HEK293 (cell line): ENCODE measurements around the gene MIER3.

ENCODE experiments used
- FEZF1 ChIP-seq: fragments of 450-650 bp; formaldehyde crosslinking; IDR thresholded peaks from 2 replicates; pipeline ENCODE4 v1.5.1; 2016; ENCODE audit warnings: missing biosample characterization, missing genetic modification characterization
- IKZF3 ChIP-seq: fragments of 450-650 bp; IDR thresholded peaks from 2 replicates; pipeline ENCODE4 v1.5.0; 2018; ENCODE audit warnings: missing biosample characterization, mild to moderate bottlenecking, missing genetic modification characterization, moderate library complexity
- KLF10 ChIP-seq: fragments of 450-650 bp; IDR thresholded peaks from 2 replicates; pipeline ENCODE4 v1.5.1; 2018; ENCODE audit warnings: missing biosample characterization, mild to moderate bottlenecking, missing genetic modification characterization
- KLF7 ChIP-seq: fragments of 450-650 bp; formaldehyde crosslinking; IDR thresholded peaks from 2 replicates; pipeline ENCODE4 v1.5.1; 2016; ENCODE audit warnings: missing biosample characterization, missing genetic modification characterization, borderline replicate concordance
- MEIS1 ChIP-seq: sonication (generic); formaldehyde crosslinking; IDR thresholded peaks from 2 replicates; pipeline ENCODE4 v1.8.1; 2022; ENCODE audit warnings: missing genetic modification reagents, mild to moderate bottlenecking, borderline replicate concordance
- PBX3 ChIP-seq: sonication (generic); formaldehyde crosslinking; IDR thresholded peaks from 2 replicates; pipeline ENCODE4 v1.8.1; 2022; ENCODE audit warnings: mild to moderate bottlenecking, moderate library complexity, missing genetic modification reagents
- TRIM28 ChIP-seq: IDR thresholded peaks from 2 replicates; pipeline ENCODE4 v1.6.1; 2011; ENCODE audit warnings: low read length, control low read depth, borderline replicate concordance
- ZBTB49 ChIP-seq: fragments of 450-650 bp; formaldehyde crosslinking; IDR thresholded peaks from 2 replicates; pipeline ENCODE4 v1.5.1; 2016; ENCODE audit warnings: missing biosample characterization, missing genetic modification characterization, low read depth
- ZNF114 ChIP-seq: fragments of 450-650 bp; formaldehyde crosslinking; IDR thresholded peaks from 2 replicates; pipeline ENCODE4 v1.5.0; 2017; ENCODE audit warnings: missing biosample characterization, missing genetic modification characterization
- ZNF132 ChIP-seq: fragments of 450-650 bp; formaldehyde crosslinking; IDR thresholded peaks from 2 replicates; pipeline ENCODE4 v1.5.1; 2017; ENCODE audit warnings: missing biosample characterization, missing genetic modification characterization, borderline replicate concordance
- ZNF155 ChIP-seq: fragments of 450-650 bp; formaldehyde crosslinking; IDR thresholded peaks from 2 replicates; pipeline ENCODE4 v1.5.1; 2016; ENCODE audit warnings: missing biosample characterization, missing genetic modification characterization
- ZNF19 ChIP-seq: fragments of 450-650 bp; formaldehyde crosslinking; IDR thresholded peaks from 2 replicates; pipeline ENCODE4; 2016; ENCODE audit warnings: missing biosample characterization, missing genetic modification characterization, low read depth
- ZNF202 ChIP-seq: fragments of 450-650 bp; formaldehyde crosslinking; IDR thresholded peaks from 2 replicates; pipeline ENCODE4 v1.5.1; 2016; ENCODE audit warnings: missing biosample characterization, missing genetic modification characterization, borderline replicate concordance
- ZNF23 ChIP-seq: fragments of 450-650 bp; formaldehyde crosslinking; IDR thresholded peaks from 2 replicates; pipeline ENCODE4 v1.5.1; 2016; ENCODE audit warnings: missing biosample characterization, missing genetic modification characterization, borderline replicate concordance
- ZNF24 ChIP-seq: fragments of 450-650 bp; formaldehyde crosslinking; IDR thresholded peaks from 2 replicates; pipeline ENCODE4 v1.5.1; 2016; ENCODE audit warnings: missing biosample characterization, missing genetic modification characterization
- ZNF335 ChIP-seq: fragments of 450-650 bp; formaldehyde crosslinking; conservative IDR thresholded peaks from 2 replicates; pipeline ENCODE4 v1.5.1; 2016; ENCODE audit warnings: missing biosample characterization, missing genetic modification characterization
- ZNF404 ChIP-seq: fragments of 450-650 bp; formaldehyde crosslinking; IDR thresholded peaks from 2 replicates; pipeline ENCODE4 v1.5.1; 2017; ENCODE audit warnings: missing biosample characterization, missing genetic modification characterization
- ZNF423 ChIP-seq: fragments of 450-650 bp; formaldehyde crosslinking; IDR thresholded peaks from 2 replicates; pipeline ENCODE4 v1.5.1; 2016; ENCODE audit warnings: missing biosample characterization, missing genetic modification characterization
- ZNF433 ChIP-seq: fragments of 450-650 bp; formaldehyde crosslinking; IDR thresholded peaks from 2 replicates; pipeline ENCODE4 v1.5.1; 2016; ENCODE audit warnings: missing biosample characterization, missing genetic modification characterization, low read depth
- ZNF473 ChIP-seq: fragments of 450-650 bp; formaldehyde crosslinking; IDR thresholded peaks from 2 replicates; pipeline ENCODE4 v1.5.1; 2017; ENCODE audit warnings: missing biosample characterization, missing genetic modification characterization
- ZNF48 ChIP-seq: fragments of 450-650 bp; formaldehyde crosslinking; IDR thresholded peaks from 2 replicates; pipeline ENCODE4 v1.5.1; 2016; ENCODE audit warnings: missing biosample characterization, missing genetic modification characterization
- ZNF501 ChIP-seq: fragments of 450-650 bp; formaldehyde crosslinking; IDR thresholded peaks from 2 replicates; pipeline ENCODE4 v1.5.1; 2016; ENCODE audit warnings: missing biosample characterization, missing genetic modification characterization
- ZNF510 ChIP-seq: fragments of 450-650 bp; formaldehyde crosslinking; IDR thresholded peaks from 2 replicates; pipeline ENCODE4 v1.5.1; 2018; ENCODE audit warnings: mild to moderate bottlenecking, missing genetic modification characterization, missing biosample characterization; ENCODE audit not compliant: insufficient replicate concordance
- ZNF529 ChIP-seq: fragments of 450-650 bp; formaldehyde crosslinking; IDR thresholded peaks from 2 replicates; pipeline ENCODE4 v1.5.1; 2017; ENCODE audit warnings: missing genetic modification characterization, missing biosample characterization; ENCODE audit not compliant: insufficient replicate concordance
- ZNF548 ChIP-seq: fragments of 450-650 bp; formaldehyde crosslinking; IDR thresholded peaks from 2 replicates; pipeline ENCODE4 v1.5.1; 2016; ENCODE audit warnings: missing biosample characterization, missing genetic modification characterization
- ZNF629 ChIP-seq: fragments of 450-650 bp; formaldehyde crosslinking; IDR thresholded peaks from 2 replicates; pipeline ENCODE4 v1.5.1; 2017; ENCODE audit warnings: missing biosample characterization, missing genetic modification characterization
- ZNF654 ChIP-seq: fragments of 450-650 bp; formaldehyde crosslinking; IDR thresholded peaks from 2 replicates; pipeline ENCODE4 v1.5.1; 2016; ENCODE audit warnings: low read depth, missing biosample characterization, missing genetic modification characterization
- ZNF76 ChIP-seq: fragments of 450-650 bp; formaldehyde crosslinking; IDR thresholded peaks from 2 replicates; pipeline ENCODE4; 2016; ENCODE audit warnings: low read depth, missing biosample characterization, missing genetic modification characterization, borderline replicate concordance
- ZNF776 ChIP-seq: fragments of 450-650 bp; formaldehyde crosslinking; IDR thresholded peaks from 2 replicates; pipeline ENCODE4 v1.5.0; 2017; ENCODE audit warnings: missing biosample characterization, missing genetic modification characterization, borderline replicate concordance
- ZNF785 ChIP-seq: fragments of 450-650 bp; formaldehyde crosslinking; IDR thresholded peaks from 2 replicates; pipeline ENCODE4 v1.5.1; 2016; ENCODE audit warnings: missing biosample characterization, missing genetic modification characterization
- ZNF791 ChIP-seq: fragments of 450-650 bp; formaldehyde crosslinking; IDR thresholded peaks from 2 replicates; pipeline ENCODE4 v1.5.1; 2016; ENCODE audit warnings: missing biosample characterization, missing genetic modification characterization
- ZNF843 ChIP-seq: fragments of 450-650 bp; formaldehyde crosslinking; IDR thresholded peaks from 2 replicates; pipeline ENCODE4 v1.5.1; 2016; ENCODE audit warnings: missing biosample characterization, missing genetic modification characterization
- TF ChIP-seq, protein P1 (sequence below): fragments of 450-650 bp; formaldehyde crosslinking; IDR thresholded peaks from 2 replicates; pipeline ENCODE4; 2016; ENCODE audit warnings: missing biosample characterization, missing genetic modification characterization
- TF ChIP-seq, protein P2 (sequence below): fragments of 450-650 bp; formaldehyde crosslinking; IDR thresholded peaks from 2 replicates; pipeline ENCODE4 v1.5.1; 2016; ENCODE audit warnings: missing biosample characterization, missing genetic modification characterization
- TF ChIP-seq, protein P3 (sequence below): fragments of 450-650 bp; formaldehyde crosslinking; IDR thresholded peaks from 2 replicates; pipeline ENCODE4 v1.5.1; 2016; ENCODE audit warnings: missing biosample characterization, missing genetic modification characterization

Gene MIER3

DNA sequence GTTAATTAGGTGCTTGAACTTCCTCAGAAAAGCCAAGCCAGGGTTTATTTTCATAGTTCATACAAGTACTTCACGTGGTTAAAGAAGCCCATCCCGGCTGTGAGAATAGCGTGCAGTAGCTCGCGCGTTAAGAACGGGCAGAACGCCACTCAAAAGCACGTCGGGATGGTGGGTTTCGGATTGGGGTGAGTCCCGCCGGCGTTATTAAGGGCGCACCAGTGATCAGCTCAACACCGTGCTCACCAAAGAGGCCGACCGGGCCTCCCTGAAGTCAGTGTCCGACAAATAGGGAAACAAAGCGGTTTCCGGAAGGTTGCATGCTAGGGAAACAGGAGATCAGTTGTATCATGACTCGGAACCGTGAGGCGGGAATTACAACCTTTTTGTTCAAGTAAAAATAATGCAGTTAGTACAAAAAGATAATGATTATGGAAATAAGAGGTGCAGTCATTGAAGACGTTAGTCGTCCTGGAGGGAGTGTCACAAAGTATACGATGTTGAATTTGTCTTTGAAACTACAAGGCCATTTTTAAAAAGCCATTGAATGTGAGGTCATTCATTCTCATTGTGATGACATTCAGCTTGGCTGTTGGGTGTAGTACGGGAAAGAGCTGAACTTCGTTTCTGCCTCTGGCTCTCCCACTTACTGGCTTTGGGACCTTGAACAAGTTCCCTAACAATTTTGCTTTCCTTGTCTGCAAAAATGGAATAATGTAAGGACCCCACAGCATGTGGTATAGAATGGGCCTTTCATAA is 41.5 kb downstream of the MIER3 start (continued):
- TF ChIP-seq ZBTB49: no peak
- TF ChIP-seq ZNF76 (tag by site-specific recombination): 0 out of 2 replicates have a peak, but pooled peaks have one; percentile 15
- peak; percentile 89 for TF ChIP-seq ZNF335
- TF ChIP-seq ZNF202 (tag by site-specific recombination): no peak
- no peak for TF ChIP-seq ZNF114 (tag by site-specific recombination)
- TF ChIP-seq, protein P1, sequence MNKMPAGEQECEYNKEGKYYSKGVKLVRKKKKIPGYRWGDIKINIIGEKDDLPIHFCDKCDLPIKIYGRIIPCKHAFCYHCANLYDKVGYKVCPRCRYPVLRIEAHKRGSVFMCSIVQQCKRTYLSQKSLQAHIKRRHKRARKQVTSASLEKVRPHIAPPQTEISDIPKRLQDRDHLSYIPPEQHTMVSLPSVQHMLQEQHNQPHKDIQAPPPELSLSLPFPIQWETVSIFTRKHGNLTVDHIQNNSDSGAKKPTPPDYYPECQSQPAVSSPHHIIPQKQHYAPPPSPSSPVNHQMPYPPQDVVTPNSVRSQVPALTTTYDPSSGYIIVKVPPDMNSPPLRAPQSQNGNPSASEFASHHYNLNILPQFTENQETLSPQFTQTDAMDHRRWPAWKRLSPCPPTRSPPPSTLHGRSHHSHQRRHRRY: no peak
- TF ChIP-seq ZNF654: no peak
- no peak for TF ChIP-seq ZNF24 (tag by site-specific recombination)
- peak; percentile 81 for TF ChIP-seq ZNF629 (tag by site-specific recombination)
- TF ChIP-seq ZNF132 (tag by site-specific recombination): no peak
- no peak for TF ChIP-seq ZNF155 (tag by site-specific recombination)
- no peak for TF ChIP-seq ZNF48 (tag by site-specific recombination)
- TF ChIP-seq, protein P2, sequence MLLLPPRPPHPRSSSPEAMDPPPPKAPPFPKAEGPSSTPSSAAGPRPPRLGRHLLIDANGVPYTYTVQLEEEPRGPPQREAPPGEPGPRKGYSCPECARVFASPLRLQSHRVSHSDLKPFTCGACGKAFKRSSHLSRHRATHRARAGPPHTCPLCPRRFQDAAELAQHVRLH (tag by site-specific recombination): no peak
- no peak for TF ChIP-seq ZNF776
- no peak for TF ChIP-seq KLF7 (tag by site-specific recombination)
- no peak for TF ChIP-seq MEIS1
- no peak for TF ChIP-seq FEZF1 (tag by site-specific recombination)
- no peak for TF ChIP-seq ZNF548 (tag by site-specific recombination)
- no peak for TF ChIP-seq ZNF785 (tag by site-specific recombination)
- no peak for TF ChIP-seq ZNF404 (tag by site-specific recombination)
- TF ChIP-seq ZNF529 (tag by site-specific recombination): no peak
- no peak for TF ChIP-seq ZNF19
- no peak for TF ChIP-seq ZNF23 (tag by site-specific recombination)
- no peak for TF ChIP-seq TRIM28
- TF ChIP-seq ZNF433 (tag by site-specific recombination): no peak
- TF ChIP-seq ZNF501 (tag by site-specific recombination): 0 out of 2 replicates have a peak, but pooled peaks have one; percentile 53
- TF ChIP-seq, protein P3, sequence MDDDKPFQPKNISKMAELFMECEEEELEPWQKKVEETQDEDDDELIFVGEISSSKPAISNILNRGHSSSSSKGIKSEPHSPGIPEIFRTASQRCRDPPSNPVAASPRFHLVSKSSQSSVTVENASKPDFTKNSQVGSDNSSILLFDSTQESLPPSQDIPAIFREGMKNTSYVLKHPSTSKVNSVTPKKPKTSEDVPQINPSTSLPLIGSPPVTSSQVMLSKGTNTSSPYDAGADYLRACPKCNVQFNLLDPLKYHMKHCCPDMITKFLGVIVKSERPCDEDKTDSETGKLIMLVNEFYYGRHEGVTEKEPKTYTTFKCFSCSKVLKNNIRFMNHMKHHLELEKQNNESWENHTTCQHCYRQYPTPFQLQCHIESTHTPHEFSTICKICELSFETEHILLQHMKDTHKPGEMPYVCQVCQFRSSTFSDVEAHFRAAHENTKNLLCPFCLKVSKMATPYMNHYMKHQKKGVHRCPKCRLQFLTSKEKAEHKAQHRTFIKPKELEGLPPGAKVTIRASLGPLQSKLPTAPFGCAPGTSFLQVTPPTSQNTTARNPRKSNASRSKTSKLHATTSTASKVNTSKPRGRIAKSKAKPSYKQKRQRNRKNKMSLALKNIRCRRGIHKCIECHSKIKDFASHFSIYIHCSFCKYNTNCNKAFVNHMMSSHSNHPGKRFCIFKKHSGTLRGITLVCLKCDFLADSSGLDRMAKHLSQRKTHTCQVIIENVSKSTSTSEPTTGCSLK (tag by site-specific recombination): no peak
- TF ChIP-seq KLF10: peak; percentile 4
- no peak for TF ChIP-seq PBX3 (CRISPR knock-in tag)
- TF ChIP-seq ZNF423 (tag by site-specific recombination): no peak
- TF ChIP-seq ZNF510 (tag by site-specific recombination): no peak
- TF ChIP-seq ZNF843 (tag by site-specific recombination): no peak
- TF ChIP-seq IKZF3 (tag by site-specific recombination): no peak
- TF ChIP-seq ZNF791 (tag by site-specific recombination): no peak
- no peak for TF ChIP-seq ZNF473
